Ovary (tissue), 9 donors: ENCODE measurements around the gene MLN. TPM values are rescaled to one million over a fixed set of nuclear protein-coding genes. Genes with fewer than 3 reads are reported as not detected.

ENCODE experiments used
- DNase-seq, 5 donors: peaks; one replicate each; pipeline ENCODE4 v3.0.0-alpha.2; 2019 to 2020
- H3K27ac ChIP-seq, 2 donors: fragments of 200-600 bp; one replicate each; pipeline versions ENCODE4 v1.5.1 to v1.8.0; 2019 to 2022
- H3K27me3 ChIP-seq: fragments of 200-600 bp; one replicate; pipeline ENCODE4 v1.8.0; 2022
- H3K36me3 ChIP-seq: fragments of 200-600 bp; sonication (generic); one replicate; pipeline ENCODE4 v1.5.1; 2019
- H3K4me1 ChIP-seq: one replicate; pipeline ENCODE4 v1.8.1; 2013; ENCODE audit warnings: mild to moderate bottlenecking, moderate library complexity; ENCODE audit not compliant: insufficient read depth
- H3K4me3 ChIP-seq: fragments of 200-600 bp; sonication (generic); one replicate; pipeline ENCODE4 v1.5.1; 2017
- H3K9me3 ChIP-seq, 2 donors: fragments of 200-600 bp in 1 of 2; sonication (generic) in 1 of 2; one replicate each; pipeline versions ENCODE4 v1.5.1 to v1.8.1; 2013 to 2019; ENCODE audit warnings: mild to moderate bottlenecking in 1 of 2, moderate library complexity in 1 of 2
- EP300 ChIP-seq: sonication (generic); formaldehyde crosslinking; IDR thresholded peaks from one replicate; pipeline ENCODE4 v1.6.1; 2017; ENCODE audit warnings: antibody characterized with exemption
- POLR2A ChIP-seq: fragments of 450-650 bp; IDR thresholded peaks from one replicate; pipeline ENCODE4 v1.6.1; 2017; ENCODE audit warnings: antibody characterized with exemption, mild to moderate bottlenecking, moderate library complexity
- WGBS, 3 donors: extraction: QIAGEN DNeasy Blood & Tissue Kit in 1 of 3; methylation state at CpG; one replicate each; pipeline versions ENCODE4 v1.1.5 to v1.1.7; 2013 to 2017; 5-methylcytosine and 5-hydroxymethylcytosine counted together
- intact Hi-C, 4 donors: fragments of 100-400 bp; cut with DNase I; formaldehyde crosslinking; loops; one replicate each; pipeline versions ENCODE4 v1.11.0 to v1.15.1; 2022 to 2023
- polyA plus RNA-seq, 2 donors: library from polyadenylated mRNA; stranded (reverse); fragments of 200-250 nt in 1 of 2; fragments of 350-450 nt in 1 of 2; fragmentation: Illumina TruSeq in 1 of 2; extraction: RNeasy Lipid Tissue Mini Kit (QIAGEN cat#74804) in 1 of 2; gene quantifications; one replicate each; pipeline ENCODE4 v1.2.3, GENCODE V29; 2013 to 2014
- total RNA-seq, 7 donors: library from RNA; depleted of rRNA in 2 of 7; stranded (reverse); fragments of >200 nt in 2 of 7; fragmentation: NEBNext Ultra II Directional in 3 of 7; extraction: Animal tissue kit (Norgen Biotek cat#: 25700) in 3 of 7; gene quantifications; one replicate each; pipeline versions ENCODE4 v1.1.0 to v1.2.4, GENCODE V29; 2016 to 2023
- TF ChIP-seq, protein P1 (sequence below), 3 donors: fragments of 450-650 bp in 2 of 3; fragments of 200-600 bp in 1 of 3; IDR thresholded peaks; one replicate each; pipeline versions ENCODE4 v1.5.1 to v1.8.0; 2016 to 2022; ENCODE audit warnings: antibody characterized with exemption in 3 of 3, mild to moderate bottlenecking in 1 of 3
- donor health status: DM: no; HTN: no; CAD: no; lungs with moderate emphysema.
- donor health status: DM: no; HTN: no; CAD: no.
- donor health status: Bipolar disorder and iron deficiency.
- donor health status: DM: yes; HTN: yes; CAD: no.
- donor health status: DM: no; HTN: no; CAD: no.
- donor health status: DM: yes; HTN: yes; CAD: no.

The MLN gene
- total and polyA plus RNA-seq, 9 donors, result not detected

DNA sequence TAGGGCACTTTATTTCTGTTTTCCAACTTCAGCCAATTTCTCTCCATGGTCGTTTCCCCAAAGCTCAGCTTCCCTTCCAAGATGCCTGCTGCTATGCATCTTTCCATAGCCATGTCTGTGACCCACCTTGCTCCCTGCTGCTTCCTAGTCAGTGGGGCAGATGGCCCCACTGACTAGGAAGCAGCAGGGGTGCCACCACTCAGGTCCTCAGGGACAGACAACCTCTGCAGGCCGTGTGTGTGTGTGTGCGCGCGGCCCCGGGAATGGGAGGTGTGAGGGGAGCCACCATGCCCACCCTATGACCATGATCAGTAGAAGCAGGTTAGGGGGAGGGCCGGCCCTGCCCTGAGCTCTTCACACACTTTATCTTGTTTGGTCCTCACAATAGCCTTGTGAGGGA is 54.4 kb downstream of the MLN start:
- TF ChIP-seq EP300 (no peak), POLR2A (no peak)
- TF ChIP-seq, protein P1, sequence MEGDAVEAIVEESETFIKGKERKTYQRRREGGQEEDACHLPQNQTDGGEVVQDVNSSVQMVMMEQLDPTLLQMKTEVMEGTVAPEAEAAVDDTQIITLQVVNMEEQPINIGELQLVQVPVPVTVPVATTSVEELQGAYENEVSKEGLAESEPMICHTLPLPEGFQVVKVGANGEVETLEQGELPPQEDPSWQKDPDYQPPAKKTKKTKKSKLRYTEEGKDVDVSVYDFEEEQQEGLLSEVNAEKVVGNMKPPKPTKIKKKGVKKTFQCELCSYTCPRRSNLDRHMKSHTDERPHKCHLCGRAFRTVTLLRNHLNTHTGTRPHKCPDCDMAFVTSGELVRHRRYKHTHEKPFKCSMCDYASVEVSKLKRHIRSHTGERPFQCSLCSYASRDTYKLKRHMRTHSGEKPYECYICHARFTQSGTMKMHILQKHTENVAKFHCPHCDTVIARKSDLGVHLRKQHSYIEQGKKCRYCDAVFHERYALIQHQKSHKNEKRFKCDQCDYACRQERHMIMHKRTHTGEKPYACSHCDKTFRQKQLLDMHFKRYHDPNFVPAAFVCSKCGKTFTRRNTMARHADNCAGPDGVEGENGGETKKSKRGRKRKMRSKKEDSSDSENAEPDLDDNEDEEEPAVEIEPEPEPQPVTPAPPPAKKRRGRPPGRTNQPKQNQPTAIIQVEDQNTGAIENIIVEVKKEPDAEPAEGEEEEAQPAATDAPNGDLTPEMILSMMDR (IDR thresholded peaks at IDR 0.05), result no peak
- Histone ChIP-seq H3K4me1 (no peaks in the 10 kb centered on the region), H3K9me3 (no peaks in the 10 kb centered on the region), H3K27me3 (no peaks in the 10 kb centered on the region), H3K4me3 (no peak overlapping the region), H3K36me3 (no peaks in the 10 kb centered on the region), H3K27ac (no peak overlapping the region)
- WGBS, 3 donors, result 86 to 91% (median 88%) methylated on average over 7 of the region's 7 CpGs
- DNase-seq, result no peak
- intact Hi-C loops, result loop anchor here in 2 of 4 donors (10.0 kb wide), 1 partner anchor 405 kb away; no protein-coding TSS in a partner anchor

DNA sequence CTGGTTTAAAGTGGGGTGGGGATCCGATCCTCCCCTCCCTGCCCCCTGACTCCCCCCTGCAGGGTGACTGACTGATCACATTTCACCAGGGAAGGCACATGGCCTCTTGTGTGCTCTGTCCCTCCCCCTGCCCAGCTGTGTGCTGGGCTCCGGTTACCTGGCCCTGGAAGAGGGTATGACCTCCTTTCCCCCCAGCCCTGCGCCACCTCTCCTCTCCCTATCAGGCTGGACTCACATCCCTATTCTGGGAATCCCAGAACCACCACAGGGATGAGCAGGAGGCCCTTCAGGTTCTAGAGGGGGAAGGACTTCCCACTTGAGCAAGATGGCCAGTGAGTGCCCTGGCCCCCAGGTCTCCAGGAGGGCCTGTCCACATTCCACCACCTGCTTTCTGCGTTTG is 55.0 kb downstream of the MLN start:
- DNase-seq, result no peak

DNA sequence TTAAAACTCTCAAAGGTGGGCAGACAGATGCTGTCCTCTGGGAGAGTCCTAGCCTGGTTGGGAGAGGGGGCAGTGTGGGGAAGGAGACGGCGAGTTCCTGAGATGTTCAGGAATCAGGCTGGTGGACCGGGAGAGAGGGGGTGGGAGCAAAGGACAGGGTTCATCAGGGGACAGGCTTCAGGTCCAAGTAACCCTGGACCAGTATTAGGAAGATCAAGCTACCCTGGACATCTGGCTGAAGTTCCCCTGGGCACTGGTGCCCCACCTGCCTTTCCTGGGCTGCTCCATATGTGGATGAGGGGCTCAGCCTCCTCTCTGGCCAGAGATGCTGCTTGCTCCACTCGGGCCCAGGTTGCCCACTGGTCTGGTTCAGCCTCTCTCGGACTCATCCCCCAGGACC is 56.0 kb downstream of the MLN start:
- Histone ChIP-seq H3K27me3 (no peaks in the 10 kb centered on the region), H3K36me3 (no peaks in the 10 kb centered on the region), H3K4me1 (no peaks in the 10 kb centered on the region), H3K4me3 (no peak overlapping the region), H3K9me3 (no peaks in the 10 kb centered on the region), H3K27ac (no peak overlapping the region)
- TF ChIP-seq EP300 (no peak), POLR2A (no peak)
- TF ChIP-seq, protein P1 (IDR thresholded peaks at IDR 0.05), result no peak
- no peak for DNase-seq
- intact Hi-C loops, result loop anchor here in 2 of 4 donors (10.0 kb wide), 1 partner anchor 407 kb away; no protein-coding TSS in a partner anchor
- WGBS, 3 donors, result 86 to 97% (median 91%) methylated on average over 5 of the region's 5 CpGs

More for the DNA sequence above, 55.0 kb downstream of the MLN start:
- Histone ChIP-seq H3K27ac (no peak overlapping the region), H3K27me3 (no peaks in the 10 kb centered on the region), H3K9me3 (no peaks in the 10 kb centered on the region), H3K4me3 (no peak overlapping the region), H3K4me1 (no peaks in the 10 kb centered on the region), H3K36me3 (no peaks in the 10 kb centered on the region)
- intact Hi-C loops, result loop anchor here in 2 of 4 donors (10.0 kb wide), 1 partner anchor 406 kb away; no protein-coding TSS in a partner anchor
- 93 to 94% (median 93%) methylated on average over 4 of the region's 4 CpGs for WGBS, 3 donors
- no peak for TF ChIP-seq POLR2A
- TF ChIP-seq, protein P1 (IDR thresholded peaks at IDR 0.05), result no peak
- no peak for TF ChIP-seq EP300

DNA sequence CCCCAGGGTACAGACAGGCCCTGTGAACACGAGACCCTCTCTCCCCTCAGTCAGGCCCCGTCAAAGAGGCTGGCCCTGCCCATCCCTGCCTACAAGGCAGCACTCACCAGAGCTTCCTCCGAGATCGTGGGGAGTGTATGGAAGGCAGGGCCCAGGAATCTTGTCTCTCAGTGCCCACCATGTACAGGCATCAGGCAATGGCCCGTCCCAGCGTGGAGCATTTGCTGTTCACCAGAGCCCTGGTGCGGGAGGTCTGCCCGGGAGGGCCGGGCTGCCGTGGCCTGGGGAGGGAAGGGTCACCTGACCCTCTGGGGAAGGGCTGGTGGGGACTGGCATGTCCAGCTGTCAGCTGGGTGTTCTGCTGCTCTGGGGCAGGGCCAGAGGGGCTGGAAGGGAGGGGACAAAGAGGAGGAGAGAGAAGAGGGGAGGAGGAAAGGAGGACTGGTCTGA is 57.1 kb downstream of the MLN start, which contains the start of gene IP6K3:
TSS of gene IP6K3 (minus strand) at position 255 of the 450 bp plus-strand sequence. CDS start 11,429 bp downstream, outside the sequence.
- DNase-seq, result no peak
- no peak within 1 kb of the TSS for H3K27ac ChIP-seq
- TF ChIP-seq, protein P1 (IDR thresholded peaks at IDR 0.05), result no peak
- TF ChIP-seq EP300 (no peak), POLR2A (no peak)
- 40 to 68% (median 64%) methylated on average over 9 to 10 of the region's 10 CpGs for WGBS, 3 donors
- peak within 1 kb of the TSS; percentile 20 for H3K4me3 ChIP-seq
- peaks cover 2% of the 10 kb centered on the region for H3K4me1 ChIP-seq
- no peaks in the 10 kb centered on the region for H3K36me3 ChIP-seq
- H3K9me3 ChIP-seq, result no peaks in the 10 kb centered on the region
- intact Hi-C loops, result loop anchor here in 2 of 4 donors (10.0 kb wide), 1 partner anchor 408 kb away; no protein-coding TSS in a partner anchor
- H3K27me3 ChIP-seq, result no peaks in the 10 kb centered on the region
